Kidney capillary endothelial cell (primary cell): ENCODE measurements around the gene PODNL1.

ENCODE experiments used
- DNase-seq: peaks from one replicate; pipeline ENCODE4 v3.0.0-alpha.2; 2018; ENCODE audit warnings: low spot score

The PODNL1 gene

DNA sequence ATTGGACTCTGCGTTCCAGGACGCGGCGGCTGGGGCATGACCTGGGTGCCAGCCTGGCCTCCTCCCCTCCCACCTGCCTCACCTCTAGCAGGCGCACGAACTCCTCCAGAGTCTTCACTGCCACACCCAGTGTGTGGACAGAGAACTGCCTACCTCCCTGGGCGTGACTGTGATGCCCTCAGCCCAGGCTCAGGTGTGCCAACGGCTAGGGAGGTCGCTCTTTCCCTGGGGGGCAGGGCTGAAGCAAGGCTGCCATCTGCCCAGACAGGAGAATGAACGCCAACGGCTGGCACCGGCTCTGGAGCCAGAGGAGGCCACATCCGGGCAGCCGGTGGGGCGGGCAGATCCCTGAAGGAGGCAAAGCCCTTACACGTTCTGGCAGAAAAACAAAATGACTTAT, 49.9 kb downstream of the PODNL1 start:
- DNase-seq: no peak

DNA sequence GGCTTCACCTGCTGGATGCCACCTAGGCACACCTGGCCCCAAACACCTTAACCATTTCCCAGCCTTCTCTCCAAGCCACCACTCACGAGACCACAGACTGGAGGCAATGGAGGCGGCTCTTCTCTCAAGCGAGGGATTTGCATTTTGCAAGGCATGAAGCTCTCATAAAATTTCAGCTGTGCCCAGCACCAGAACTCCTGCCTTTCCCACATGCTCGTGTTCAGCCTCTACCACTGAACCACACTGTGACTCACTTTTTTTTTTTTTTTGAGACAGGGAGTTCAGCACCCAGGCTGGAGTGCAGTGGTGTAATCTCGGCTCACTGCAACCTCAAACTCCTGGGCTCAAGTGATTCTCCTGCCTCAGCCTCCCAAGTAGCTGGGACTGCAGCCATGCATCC, 50.7 kb downstream of the PODNL1 start:
- DNase-seq: no peak

DNA sequence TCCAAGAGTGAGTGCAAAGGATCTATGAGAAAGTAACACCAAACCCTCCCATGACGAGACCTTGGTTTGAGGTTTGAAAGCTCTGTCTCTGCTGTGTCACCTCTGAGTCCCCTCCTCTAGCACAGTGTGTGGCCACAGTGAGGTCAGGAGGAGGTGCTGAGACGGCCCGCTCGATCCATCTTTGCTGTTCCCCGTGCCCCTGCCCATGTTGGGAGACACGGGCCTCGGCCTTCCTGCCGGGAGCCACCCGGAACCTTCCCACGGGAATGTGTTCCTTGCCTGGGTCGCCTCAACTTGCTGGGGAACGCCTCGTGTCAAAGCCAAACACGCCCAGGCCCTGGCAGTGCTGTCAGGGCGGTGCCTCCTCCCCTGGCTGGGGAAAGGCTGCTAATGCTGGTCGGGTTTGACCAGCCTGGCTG, 51.2 kb downstream of the PODNL1 start:
- no peak for DNase-seq

DNA sequence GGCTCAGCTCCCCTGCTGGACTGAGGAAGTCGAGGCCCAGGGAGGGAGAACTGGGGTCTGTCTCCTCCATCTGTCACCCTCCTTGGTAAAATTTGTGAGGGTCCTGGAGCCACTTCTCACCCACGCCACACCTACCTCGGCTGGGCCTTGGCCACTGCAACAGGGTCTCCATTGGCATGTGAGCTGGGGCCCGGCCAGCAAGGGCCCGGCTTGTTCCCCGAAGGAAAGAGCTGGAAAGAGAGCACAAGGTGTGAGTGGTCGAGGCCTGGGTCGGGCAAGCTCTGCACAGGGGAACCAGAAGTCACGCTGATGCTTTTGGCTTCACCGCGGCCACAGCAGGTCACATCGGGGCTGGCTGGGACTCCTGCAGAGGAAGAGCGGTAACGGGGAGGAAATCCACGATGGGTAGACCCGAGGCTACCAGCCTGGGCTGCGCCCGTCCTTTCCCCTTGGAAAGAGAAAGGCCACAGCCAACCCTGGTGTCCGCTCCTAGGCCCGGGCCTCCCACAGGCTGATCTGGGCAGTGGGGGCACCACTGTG, 52.3 kb downstream of the PODNL1 start:
- no peak for DNase-seq

DNA sequence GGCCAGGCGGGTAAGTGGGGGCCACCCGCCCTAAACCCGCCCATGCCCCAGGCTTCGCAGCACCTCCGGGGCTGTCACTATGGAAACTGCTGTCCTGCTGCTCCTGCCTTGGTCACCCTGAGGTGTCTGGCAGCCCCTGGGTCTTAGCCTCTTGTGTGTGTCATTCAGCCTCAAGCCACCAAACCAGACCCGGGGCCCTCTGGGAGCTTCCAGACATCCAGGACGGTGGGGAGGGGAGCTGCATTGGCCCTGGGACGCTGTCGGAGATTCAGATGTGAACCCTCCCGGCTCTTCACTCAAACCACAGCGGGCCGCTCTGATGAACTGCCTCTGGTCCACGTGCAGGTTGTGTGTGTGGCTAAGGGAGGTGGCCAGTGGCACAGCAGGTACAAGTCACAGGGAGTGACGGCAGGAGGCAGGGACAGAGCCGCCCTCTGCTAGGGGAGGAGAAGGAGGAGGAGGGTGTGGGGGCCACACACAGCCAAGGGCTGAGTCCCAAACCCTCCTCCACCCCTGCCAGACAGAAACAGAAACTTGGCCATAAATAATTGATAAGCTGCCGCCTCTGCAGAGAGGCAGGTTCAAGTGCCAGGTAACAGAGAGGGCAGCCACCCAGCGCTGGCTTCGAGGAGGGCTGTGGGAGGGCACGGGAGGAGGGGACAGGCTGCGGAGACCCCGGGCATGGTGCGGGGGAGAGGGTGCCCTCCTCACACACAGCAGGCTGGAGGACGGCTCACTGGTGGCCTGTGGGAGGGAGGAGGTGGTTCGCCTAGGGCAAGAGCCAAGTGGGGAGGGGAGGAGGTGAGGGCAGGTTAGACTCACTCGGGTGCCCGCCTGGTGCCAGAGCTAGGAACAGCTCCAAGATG, 53.3 kb downstream of the PODNL1 start:
- no peak for DNase-seq

DNA sequence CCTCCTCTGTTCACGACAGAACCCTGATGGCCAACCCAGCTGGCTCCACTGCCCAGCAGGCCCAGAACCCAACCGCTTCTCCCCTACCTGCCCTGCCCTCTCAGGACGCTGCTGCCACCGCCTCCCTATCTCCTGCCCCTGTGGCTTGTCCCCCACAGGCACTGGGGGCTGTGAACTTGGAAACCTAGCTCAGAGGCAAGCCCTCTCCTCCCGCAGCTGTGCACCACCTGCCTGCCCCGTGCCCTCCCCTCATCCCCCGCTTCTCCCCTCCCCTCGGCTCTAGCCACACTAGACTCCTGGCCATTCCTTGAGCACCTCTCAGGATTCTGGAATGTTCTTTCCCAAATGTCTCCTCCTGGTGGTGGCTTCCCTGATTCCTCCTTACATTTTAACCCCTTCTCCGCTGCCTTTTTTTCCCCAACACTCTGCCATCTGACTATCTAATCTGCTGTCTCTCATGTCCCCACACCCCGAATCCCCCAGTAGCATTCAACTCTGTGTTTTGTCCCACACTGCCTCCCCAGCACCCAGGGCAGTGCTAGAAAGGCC, 54.6 kb downstream of the PODNL1 start:
- DNase-seq: no peak

DNA sequence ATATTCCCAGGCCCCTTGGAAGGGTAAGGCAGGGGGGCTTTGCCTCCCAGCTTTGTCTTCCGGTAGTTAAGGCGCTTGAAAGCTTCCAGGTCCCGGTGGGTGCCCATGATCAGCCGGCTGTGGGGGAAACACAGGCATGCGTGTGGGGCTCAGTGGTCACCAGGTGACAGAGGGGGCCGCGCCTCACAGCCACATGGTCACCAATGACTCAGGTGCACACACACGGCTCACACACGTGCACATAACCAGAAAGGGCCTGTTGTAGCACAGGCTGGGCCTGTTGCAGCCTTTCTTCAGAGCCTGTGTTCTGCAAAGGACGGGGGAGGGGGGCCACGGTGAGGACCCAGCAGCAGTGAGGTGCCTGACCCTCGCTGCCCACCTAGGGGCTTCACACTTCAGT, 55.4 kb downstream of the PODNL1 start:
- DNase-seq: no peak

DNA sequence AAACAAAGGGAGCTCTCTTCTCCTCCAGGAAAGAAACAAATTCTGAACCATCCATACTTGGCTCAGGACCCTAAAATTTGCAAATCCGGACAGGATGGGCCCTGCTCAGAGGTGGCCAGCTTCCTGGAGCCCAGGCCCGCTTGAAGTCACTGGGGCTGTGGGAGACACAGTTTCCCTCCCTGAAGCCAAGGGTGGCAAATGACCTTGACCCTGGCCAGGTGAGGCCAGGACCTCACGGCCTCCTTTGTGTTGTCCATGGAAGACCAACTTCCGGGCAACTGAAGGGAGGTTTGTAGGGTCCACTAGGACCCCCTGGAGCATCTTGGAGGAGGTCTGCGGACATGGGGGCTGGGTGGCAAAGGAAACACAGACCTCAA, 55.8 kb downstream of the PODNL1 start:
- DNase-seq: no peak

DNA sequence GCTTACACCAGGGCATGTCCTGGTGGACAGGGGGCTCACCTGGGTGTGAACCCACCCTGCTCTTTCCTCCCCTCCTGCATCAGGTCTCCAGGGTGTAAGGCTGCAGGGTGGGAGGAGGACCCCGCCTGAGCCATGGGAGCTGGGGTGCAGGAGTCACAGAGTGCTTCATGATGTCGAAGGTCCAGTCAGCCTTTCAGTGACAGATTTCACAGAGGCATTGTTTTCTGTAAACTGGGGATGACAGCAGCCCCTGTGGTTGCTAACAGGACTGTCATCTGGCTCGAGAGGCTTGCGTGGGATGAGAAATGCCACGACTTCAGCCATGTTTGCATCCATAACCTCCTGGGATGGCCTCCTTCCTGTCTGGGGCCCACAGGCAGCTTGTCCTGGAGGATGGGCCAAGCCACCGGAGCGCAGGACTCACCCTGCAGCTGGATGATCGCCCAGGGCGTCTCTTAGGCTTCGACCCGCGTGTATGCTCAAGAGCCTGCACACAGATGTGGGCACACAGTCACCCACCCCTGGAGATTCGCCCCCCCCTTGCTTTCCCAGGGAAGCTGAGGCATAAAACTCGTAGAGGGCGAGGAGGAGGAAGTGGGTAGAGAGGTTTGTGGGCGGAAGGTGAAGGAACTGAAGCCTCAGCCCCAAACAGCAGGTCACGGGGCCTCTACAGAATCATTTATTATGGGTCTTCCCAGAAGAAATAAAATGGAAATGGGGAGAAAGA, 56.4 kb downstream of the PODNL1 start:
- DNase-seq: no peak

DNA sequence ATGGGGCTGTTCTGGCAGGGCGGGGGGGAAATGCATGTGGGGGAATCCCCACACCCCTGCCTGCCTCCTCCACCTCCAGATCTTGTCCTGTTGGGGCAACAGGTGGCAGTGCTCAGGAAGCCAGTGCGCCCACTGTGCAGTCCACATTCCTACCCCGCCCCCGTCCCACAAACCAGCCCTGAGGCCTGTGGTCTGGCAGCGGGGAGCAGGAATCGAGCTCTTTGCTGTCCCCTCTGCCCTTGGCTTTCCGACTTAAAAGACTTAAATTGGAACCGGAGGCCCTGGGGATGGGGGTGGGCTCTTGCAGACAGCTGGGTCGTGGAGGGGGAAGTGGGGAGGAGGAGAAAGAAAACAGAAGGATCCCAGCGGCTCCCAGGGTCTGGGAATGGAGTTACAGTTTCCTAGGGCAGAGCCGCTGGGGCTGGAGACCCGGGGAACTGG, 56.9 kb downstream of the PODNL1 start:
- no peak for DNase-seq
